OCI-LY3 (cell line): ENCODE measurements around the gene SLC35F3.

Experiments
- CTCF ChIP-seq: fragments of 200-600, 300-600 bp; sonication (generic); IDR thresholded peaks from 2 replicates; pipeline ENCODE4 v1.5.1; 2014; ENCODE audit warnings: antibody characterized with exemption, low read length, low read depth
- EZH2phosphoT487 ChIP-seq: fragments of 200-600 bp; shearing (Covaris generic); IDR thresholded peaks from 2 replicates; pipeline ENCODE4 v1.6.1; 2018; ENCODE audit warnings: antibody characterized with exemption, mixed run types, low read depth

- TF ChIP-seq CTCF (no peak), EZH2phosphoT487 (no peak)
These were observed 135.1 kb downstream of the SLC35F3 start for GRCh38 chr1:234039603-234040002.
